Stimulated activated naive CD8-positive, alpha-beta T cell treated with anti-CD3 and anti-CD28 coated beads, Interleukin-15, Interleukin-2, amounts not matched to agents 100 U/mL and 50 U/mL, for 24 hours (primary cell): Measurements from ENCODE around the gene MUC2.

Experiments used
- ATAC-seq: fragments of 150-1000 bp; cut with Tn5 transposase; one replicate; pipeline ENCODE4 v1.10.0; 2021
- DNase-seq: peaks from one replicate; pipeline ENCODE4 v3.0.0; 2021

MUC2 gene

DNA sequence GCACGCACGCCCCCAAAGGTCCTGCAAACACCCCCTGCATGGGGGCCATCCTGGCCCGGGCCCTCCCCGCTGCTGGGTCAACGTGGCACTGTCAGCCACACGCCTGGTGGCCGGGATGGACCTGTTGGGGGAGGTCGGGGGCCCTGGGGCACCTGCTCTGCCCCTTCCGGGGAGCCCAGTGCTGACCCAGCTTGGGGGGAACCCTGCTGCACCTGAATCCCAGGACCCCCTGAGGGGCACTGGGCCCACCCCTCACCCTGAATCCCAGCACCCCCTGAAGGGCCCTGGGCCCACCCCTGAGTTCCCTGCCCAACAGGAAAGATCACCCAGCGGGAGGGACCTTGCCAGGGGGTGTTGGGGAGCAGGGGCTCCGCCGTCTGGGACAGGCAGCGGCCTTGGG, 37.7 kb upstream of the MUC2 start:
- DNase-seq (no peak), ATAC-seq (no peak)

DNA sequence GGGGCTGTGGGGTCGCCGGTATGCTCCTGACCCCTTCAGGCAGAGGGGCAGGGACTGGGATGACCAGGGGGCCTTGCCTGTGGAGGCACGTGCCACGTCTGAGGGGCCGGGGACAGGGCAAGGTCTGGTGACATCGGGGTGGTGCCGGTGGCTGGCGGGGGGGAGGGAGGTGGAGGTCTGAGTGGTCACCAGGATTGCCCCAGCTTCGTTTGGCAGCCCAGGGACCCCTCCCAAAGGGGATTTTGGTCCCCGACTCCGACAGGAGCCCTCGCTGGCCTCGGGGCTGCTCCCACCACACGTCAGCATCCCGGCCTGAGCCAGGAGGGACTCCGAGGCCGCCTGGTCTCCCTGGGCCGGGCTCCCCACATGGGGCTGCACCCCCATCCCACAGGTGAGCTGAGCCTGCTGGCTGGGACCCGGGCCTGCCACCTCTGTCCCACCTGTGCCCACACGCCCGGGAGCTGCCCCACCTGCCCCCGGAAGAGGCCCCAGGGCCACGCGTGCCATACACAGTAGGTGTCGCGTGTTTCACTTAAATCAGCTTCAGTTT, 37.1 kb upstream of the MUC2 start:
- ATAC-seq, result no peak
- DNase-seq, result no peak

DNA sequence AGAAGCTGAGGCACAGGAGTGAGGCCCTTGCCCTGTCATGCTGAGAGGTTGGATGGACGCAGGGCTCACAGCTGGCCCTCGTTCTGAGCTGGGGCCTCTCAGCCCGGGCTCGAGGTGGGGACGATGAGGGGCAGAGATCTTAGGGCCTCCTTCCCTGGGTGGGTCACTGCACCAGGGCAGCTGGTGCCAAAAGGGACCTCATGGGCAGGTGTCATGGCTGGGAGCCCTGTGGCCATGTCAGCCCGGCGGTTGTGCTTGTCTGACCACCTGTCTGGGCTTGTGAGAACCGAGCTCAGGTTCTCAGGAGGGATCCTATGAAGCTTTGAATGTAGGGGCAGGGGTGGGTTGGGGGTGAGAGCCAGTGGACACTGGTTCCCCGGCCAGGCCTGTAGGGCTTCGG, 36.3 kb upstream of the MUC2 start:
- ATAC-seq (no peak), DNase-seq (no peak)

DNA sequence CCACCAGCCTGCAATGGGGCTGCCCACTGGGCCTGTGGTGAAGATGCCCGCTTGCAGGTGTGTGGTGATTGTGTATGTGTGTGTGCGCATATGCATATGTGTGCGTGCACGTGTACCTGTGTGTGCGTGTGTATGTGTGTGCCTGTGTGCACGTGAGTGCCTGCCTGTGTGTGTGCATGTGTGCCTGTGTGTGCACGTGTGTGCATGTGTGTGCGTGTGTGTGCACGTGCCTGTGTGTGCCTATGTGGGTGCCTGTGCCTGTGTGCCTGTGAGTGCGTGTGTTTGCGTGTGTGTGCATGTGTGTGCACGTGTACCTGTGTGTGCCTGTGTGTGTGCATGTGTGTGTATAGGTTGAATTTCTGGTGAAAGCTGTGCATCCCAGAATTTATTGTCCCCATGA, 35.8 kb upstream of the MUC2 start:
- ATAC-seq (no peak), DNase-seq (no peak)

DNA sequence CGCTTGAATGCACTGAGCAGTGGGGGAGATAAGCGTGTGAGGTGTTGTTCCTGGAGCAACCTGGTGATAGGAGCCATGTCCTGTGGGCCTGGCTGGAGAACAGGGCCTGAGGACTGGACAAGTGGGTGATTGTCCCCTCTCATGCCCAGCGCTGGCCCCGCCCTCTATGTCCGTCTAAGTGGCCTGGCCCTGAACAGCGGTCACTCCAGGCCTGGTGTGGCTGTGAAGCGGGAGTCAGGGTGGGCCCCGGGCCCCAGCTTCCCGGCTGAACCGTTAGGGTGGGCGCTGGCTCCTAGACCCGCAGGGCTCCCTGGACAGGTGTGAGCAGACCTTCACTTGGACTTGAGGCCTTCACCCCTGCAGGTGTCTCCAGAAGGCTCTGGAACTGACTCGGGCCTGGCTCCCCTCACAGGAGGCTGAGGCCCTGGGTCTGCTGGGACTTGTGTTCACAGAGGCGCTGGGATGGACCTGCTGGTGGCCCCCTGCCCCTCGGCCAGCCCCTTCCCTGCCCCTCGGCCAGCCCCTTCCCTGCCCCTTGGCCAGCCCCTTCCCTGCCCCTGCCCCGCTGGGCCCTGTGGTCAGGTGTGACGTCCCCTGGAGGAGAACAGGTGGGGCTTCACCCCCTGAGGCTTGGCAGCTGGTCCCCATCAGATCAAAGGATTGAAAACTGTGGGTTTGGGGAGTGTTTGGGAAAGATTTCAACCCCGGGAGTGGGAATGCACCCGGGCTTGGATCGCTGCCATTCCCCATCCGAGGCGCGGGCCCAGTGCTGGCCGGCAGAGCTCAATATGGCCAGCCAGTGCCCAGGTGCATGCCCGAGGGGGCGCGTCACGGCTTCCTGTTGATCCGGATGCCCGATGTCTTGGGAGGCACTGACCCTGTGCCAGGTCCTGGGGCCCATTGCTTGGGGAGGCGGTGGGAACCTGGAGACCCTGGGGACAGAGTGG, 34.9 kb upstream of the MUC2 start:
- ATAC-seq (no peak), DNase-seq (no peak)

DNA sequence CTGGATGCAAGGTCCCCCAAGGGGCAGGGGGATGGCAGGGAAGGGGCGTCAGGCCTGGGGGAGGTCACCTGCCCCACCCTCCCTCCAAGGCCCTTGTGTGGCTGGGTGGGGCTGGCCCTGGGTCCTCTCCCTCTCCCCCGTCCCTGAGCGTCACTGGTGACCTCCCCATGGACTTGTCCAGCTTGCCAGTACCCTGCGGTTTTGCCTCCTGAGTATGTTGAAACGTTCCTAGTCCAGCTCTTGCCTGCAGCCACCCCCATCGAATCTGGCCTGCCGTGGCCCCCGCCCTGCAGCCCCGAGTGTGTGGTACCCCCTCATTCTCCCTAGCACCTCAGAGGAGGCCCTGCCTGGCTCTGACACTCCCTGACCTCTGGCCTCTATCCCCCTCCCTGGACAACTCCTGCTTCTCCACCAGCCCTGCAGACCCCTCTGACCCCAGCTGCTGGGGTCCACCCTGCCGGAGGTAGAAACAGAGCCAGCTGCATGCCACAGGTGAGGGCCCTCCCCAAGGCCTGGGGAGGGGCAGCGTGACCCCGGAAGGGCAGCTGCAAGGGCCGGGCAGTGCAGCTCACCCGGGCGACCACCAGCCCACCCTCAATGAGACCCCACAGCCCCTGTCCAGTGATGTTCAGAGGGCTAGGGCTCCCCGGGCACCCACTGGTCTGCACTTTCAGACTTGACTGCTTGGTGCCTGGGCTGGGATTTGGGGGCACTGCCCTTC, 34.1 kb upstream of the MUC2 start:
- DNase-seq (no peak), ATAC-seq (no peak)

DNA sequence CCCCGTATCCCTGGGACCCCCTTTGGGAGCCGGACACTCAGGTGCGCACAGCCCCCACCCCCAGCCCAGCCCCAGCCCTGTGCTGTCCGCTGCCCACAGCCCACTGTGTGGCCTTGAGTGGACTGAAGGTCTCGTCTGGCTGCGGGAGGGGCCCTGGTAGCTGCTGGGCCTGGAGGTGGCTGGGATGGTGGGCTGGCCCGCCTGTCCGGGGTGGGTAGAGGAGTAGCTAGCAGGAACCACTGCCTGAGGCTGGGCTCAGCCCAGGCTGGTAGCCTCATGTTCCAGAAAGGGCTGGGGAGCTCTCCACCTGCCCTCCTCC, 33.6 kb upstream of the MUC2 start:
- DNase-seq, result no peak

DNA sequence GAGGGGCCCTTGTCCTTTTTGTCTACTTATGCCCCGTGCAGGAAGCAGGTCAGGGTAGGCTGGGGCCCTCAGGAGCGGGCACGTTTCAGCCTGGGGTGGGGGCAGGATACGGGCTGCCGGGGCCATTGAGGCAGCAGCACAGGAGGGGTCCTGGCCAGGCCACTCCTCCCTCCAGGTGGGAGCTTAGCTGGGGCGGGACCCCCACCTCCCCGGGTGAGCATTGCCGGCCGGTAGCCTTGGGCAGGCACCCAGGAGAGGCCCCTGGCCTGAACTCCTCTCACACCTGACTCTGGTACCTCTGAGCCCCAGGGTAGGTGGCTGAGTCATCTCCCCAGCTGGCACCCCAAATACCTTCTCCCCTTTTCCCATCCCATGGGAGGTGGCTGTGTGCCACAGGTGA, 33.2 kb upstream of the MUC2 start:
- no peak for DNase-seq
- no peak for ATAC-seq

More for the DNA sequence above, 33.6 kb upstream of the MUC2 start:
- ATAC-seq, result no peak

DNA sequence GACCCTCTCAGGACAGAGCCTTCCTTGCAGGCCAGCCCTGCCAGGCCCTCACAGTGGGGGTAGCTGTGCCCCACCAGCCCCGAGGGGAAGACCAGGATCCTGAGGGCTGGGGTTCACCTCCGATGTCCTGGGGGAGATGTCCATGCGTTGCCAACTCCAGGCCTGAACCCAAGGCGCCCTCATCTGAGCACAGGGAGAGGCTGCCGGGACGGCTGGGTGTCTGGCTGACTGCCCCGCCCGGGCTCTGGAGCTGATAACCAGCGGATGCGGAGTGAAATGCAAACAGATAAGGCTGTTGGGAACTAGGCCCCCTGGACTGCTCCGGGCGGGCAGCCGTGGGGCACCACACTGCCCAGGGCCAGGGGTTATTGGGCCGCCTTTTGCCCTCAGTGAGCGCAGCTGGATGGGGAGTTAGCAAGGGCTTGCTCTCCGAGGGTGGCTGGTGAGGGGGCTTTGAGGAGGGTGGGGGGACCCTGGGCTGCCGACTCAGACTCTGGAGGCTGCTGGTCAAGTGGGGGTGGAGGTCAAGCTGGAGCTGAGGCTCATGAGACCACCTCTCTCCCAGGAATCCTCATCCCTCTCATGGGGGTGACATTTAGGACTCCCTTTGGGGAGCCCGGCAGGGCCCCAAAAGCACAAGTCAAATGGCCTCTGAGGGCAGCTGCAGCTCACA, 32.6 kb upstream of the MUC2 start:
- ATAC-seq (no peak), DNase-seq (no peak)

DNA sequence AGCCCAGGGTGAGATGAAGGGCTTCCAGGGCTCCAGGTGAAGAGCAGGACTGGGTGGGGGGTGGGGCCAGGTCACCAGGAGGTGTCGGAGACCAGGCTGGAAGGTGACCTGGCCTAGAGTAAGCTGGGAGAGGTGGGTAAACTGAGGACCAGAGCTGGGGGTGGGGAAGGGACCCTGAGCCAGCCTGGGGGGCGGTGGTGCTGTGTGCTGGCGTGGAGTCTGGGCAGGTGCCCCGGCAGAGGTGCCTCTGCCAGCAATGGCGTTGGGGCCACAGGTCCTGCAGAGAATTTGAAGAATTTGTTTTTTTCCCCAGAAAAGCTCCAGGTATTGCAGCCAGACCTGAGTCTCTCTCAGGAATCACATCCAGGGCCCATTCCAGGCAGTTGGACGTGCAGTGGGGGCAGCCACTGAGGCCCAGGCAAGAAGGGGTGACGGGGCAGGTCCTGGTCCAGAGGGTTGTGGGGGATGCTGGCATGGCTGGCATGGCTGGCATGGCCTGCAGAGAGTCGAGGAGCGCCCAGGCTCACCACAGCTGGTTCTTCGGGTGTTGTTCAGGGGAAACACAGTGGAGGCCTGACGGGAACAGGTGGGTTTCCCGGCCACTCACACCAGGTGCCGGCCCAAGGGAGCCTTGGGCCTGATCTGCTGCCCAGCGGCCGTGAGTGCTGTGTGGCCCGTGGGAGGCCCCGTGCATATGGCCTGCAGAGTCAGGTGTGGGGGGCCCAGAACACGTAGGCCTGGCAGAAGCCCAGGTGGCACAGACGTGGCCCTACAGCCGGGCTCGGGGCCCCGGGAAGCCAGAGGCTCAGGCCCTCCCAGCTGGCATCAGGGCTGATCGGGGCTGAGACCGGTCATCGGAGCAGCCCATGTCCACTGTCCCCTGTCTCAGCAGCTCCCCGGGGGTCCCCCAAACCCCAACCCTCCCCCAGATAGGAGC, 31.8 kb upstream of the MUC2 start:
- DNase-seq, result no peak
- no peak for ATAC-seq

DNA sequence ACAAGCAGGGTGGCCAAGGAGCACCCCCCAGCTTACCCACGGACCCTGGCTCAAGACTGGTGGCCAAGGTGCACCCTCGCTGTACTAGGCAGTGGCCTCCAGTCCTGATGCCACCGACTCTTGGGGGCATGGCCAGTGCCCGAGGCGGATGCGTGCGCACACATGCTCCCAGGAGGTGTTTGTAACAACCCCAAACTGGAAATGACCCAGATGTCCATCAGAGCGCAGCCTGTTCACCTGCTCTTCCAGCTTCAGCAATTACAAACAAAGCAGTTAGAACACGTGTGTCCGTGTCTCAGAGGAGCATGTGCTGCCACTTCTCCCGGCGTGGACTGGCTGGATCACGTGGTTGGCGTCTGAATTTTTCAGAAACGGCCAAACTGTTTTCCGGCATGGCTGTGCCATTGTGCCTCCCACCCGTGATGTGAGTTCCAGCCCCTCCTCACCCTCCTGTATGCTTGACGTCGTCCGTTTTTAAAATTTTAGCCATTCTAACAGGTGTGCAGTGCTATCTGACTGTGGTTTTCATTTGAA, 31.0 kb upstream of the MUC2 start:
- ATAC-seq (no peak), DNase-seq (no peak)

DNA sequence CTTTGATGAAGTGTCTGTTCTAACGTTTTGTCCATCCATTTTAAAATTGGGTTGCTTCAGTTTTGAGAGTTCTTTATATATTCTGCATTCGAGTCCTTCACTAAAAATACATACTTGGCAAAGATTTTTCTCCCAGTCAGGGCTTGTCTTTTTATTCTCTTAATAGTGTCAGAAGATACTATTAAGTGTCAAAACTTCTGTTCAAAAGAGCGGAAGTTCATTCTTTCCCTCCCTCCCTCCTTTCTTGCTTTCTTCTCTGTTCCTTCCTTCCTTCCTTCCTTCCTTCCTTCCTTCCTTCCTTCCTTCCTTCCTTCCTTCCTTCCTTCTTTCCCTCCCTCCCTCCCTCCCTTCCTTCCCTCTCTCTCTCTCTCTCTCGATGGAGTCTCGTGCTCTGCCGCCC, 30.5 kb upstream of the MUC2 start:
- DNase-seq (no peak), ATAC-seq (no peak)

DNA sequence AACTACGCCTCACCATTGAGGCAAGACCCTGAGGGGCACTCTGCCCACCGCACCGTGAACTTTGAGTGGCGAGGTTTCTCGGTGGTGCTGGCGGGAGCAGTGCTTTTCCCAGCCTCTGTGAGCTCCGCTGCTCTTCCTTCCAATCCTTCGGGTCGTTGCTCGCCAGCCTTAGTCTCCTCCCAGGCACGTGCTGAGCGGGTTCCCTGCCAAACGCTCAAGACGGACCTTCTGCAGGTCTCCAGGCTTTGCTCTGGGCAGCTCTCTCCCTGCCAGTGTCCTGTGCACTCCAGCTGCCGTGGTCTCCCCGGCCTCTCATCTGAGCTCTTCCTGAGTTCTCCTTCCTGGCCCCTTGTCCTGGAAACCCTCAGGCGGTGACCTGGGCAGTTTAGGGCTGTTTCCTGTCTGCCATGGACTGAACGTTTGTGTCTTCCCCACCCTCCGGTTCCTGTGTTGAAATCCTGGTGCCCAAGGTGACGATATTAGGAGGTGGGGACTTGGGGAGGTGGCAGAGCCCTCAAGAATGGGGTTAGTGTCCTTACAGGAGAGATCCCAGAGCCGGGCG, 27.0 kb upstream of the MUC2 start:
- DNase-seq, result no peak
- no peak for ATAC-seq

DNA sequence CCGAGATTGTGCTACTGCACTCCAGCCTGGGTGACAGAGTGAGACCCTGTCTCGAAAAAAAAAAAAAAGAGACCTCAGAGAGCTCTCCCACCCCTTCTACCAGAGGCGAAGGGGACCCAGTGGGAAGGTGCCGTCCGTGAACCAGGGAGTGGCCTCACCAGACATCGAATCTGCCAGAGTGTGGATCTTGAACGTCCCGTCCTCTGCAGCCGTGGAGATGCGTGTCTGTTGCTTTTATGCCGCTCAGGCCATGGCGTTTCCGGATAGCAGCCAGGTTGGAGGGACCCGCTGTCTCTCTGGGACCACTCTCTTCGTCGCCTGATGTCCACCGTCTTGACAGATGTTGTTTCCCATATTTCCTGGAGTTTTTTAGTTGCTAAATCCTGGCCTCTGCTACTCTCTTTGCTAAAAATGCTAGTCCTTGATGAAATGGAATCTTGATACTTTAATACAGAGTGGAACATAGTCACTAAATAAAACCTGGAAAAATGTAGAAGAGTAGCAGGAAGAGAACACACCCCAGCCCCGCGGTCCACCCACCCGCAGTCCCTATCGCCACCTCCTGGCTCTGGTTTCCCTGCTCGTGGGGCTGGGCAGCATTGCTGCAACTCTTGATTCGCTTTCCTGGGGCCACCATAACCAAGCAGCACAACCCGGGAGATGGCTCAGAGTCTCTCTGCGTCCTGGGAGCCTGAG, 26.2 kb upstream of the MUC2 start:
- DNase-seq (no peak), ATAC-seq (no peak)

DNA sequence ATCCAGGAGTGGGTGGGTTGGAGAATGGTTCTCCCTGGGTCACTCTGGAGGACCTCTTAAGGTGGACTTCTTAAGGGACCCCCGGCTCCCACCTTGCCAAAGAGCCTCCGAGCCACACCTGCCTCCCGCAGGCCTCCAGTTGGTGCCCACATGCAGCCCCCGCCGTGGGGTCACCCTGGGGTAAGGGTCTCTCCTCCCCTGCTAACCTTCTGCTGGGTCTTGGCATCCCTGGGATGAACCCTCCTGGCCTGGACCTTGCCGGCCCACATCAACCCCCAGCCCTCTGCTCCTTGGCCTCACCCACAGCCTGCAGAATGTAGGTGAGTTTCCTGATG, 25.6 kb upstream of the MUC2 start:
- no peak for ATAC-seq
- no peak for DNase-seq

DNA sequence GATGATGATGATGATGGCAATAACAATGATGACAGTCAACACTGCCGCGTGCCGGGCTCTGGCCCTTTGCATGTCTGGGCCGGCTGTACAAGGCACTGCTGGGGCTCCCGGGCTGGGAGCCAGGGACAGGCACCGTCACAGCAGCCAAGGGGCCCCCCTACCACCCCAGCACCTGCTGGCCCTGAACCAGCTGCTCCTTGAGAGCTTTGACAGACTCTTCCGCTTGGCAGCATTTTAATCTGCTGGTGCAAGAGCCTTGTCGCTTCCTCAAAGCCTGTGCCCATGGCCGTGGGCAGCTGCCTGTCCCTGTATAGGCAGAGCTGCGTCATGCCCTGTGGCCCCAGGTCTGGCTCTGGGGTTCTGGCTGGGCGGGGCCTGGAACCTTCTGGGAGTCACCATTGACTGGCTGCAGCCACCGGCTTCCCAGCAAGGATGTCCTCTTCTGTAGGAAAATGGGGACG, 25.2 kb upstream of the MUC2 start:
- ATAC-seq, result no peak
- no peak for DNase-seq

DNA sequence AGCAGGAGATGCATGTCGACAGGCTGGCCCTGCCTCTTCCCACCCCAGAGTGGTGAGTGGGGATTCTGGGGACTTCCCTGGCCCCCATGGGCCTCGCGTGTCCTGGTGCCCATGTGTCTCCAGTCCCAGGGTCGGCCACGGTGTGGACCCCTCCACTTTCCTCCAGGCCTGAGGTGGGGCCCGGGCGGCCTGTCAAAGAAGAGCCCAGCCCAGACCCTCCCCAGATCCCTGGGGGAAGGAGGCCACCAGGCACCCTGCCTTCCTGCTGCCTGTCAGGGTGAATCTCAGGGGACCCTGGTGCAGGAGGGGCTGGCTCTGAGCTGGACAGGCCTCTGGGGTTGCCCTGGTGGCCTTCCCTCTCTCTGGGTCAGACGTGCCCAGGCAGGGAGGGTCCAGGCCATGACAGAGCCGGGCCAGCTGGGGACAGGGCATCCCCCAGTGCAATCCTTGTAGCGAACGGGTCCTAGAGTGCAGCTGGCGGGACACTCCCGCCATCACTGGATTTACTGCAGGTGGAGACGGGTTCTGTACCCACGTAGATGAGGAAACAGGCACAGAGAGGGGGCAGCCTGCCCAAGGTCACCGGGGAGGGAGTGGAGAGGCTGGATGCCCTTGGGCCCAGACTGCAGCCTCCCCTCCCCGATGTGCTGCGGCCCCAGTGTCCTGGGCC, 24.6 kb upstream of the MUC2 start:
- no peak for DNase-seq
- no peak for ATAC-seq

DNA sequence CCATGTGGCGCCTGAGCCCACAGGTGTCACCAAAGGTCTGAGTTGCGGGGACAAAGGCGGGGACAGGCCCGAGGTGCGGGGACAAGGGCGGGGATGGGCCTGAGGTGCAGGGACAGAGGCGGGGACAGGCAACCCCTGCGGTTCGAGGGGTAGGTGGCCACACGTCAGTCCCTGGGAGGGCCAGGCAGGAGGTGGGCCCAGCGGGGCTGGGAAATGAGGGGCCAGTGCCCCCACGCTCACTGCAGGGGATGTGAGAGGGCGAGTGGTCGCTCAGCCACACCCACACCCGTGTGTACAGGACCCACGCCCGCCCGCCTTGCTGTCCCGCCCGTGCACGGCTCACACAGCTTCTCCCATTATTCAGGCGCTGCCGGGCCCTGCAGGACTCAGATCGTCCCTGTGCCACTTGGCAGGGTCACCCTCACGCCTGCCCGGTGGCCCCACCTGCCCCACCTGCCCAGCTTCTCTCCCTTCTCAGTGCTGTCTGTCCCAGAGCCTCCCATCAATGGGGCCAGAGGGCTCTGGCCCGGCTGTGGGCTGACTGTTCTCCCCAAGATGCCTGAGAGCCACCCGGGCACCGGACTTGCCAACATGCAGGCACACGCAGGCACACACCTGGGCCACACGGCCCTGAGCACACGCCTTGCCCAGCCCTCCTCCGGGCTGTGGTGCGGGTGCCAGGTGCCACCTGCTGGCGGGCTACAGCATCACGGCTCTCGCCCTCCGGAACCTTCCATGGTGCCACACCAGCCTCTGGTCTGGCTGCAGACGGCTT, 23.9 kb upstream of the MUC2 start:
- peak; percentile 92 for ATAC-seq
- peak; percentile 79 for DNase-seq
